Measurements from ENCODE around the gene TRPC6.

The TRPC6 gene

GRCh38 chr11:101553891-101554292, 29.9 kb downstream of the TRPC6 start:
- H3K4me3 ChIP-seq (ENCODE audit: severe bottlenecking), result no peak overlapping the region
- no peak for TF ChIP-seq CTCF (IDR thresholded peaks at IDR 0.05; ENCODE audit: poor library complexity, severe bottlenecking)
- no peak for DNase-seq (ENCODE audit: low spot score)
- no peak overlapping the region for H3K27ac ChIP-seq (ENCODE audit: poor library complexity, severe bottlenecking)
- H3K4me1 ChIP-seq (ENCODE audit: insufficient read depth, poor library complexity, severe bottlenecking), result no peaks in the 10 kb centered on the region
- no peaks in the 10 kb centered on the region for H3K36me3 ChIP-seq (ENCODE audit: low read depth)
- no peaks in the 10 kb centered on the region for H3K9me3 ChIP-seq (ENCODE audit: severe bottlenecking)
- H3K27me3 ChIP-seq (ENCODE audit: insufficient read depth, poor library complexity, severe bottlenecking), result no peaks in the 10 kb centered on the region
- no peak for ATAC-seq (ENCODE audit: low read depth)

- H3K4me1 ChIP-seq (ENCODE audit: insufficient read depth, poor library complexity, severe bottlenecking), result no peaks in the 10 kb centered on the region
- H3K9me3 ChIP-seq (ENCODE audit: severe bottlenecking), result no peaks in the 10 kb centered on the region
- no peak overlapping the region for H3K4me3 ChIP-seq (ENCODE audit: severe bottlenecking)
- ATAC-seq (ENCODE audit: low read depth) (no peak), DNase-seq (ENCODE audit: low spot score) (no peak)
- no peaks in the 10 kb centered on the region for H3K27me3 ChIP-seq (ENCODE audit: insufficient read depth, poor library complexity, severe bottlenecking)
- no peaks in the 10 kb centered on the region for H3K36me3 ChIP-seq (ENCODE audit: low read depth)
- no peak for TF ChIP-seq CTCF (IDR thresholded peaks at IDR 0.05; ENCODE audit: poor library complexity, severe bottlenecking)
- no peak overlapping the region for H3K27ac ChIP-seq (ENCODE audit: poor library complexity, severe bottlenecking)
Observed at GRCh38 chr11:101552888-101553287, 30.9 kb downstream of the TRPC6 start.

GRCh38 chr11:101528541-101528940, 55.3 kb downstream of the TRPC6 start:
- ATAC-seq (ENCODE audit: low read depth) (no peak), DNase-seq (ENCODE audit: low spot score) (no peak)
- no peak overlapping the region for H3K27ac ChIP-seq (ENCODE audit: poor library complexity, severe bottlenecking)
- no peaks in the 10 kb centered on the region for H3K4me1 ChIP-seq (ENCODE audit: insufficient read depth, poor library complexity, severe bottlenecking)
- H3K27me3 ChIP-seq (ENCODE audit: insufficient read depth, poor library complexity, severe bottlenecking), result no peaks in the 10 kb centered on the region
- TF ChIP-seq CTCF (IDR thresholded peaks at IDR 0.05; ENCODE audit: poor library complexity, severe bottlenecking), result no peak
- H3K9me3 ChIP-seq (ENCODE audit: severe bottlenecking), result no peaks in the 10 kb centered on the region
- H3K4me3 ChIP-seq (ENCODE audit: severe bottlenecking), result no peak overlapping the region
- H3K36me3 ChIP-seq (ENCODE audit: low read depth), result no peaks in the 10 kb centered on the region

GRCh38 chr11:101523634-101524260, 60.1 kb downstream of the TRPC6 start:
- Histone ChIP-seq H3K4me1 (ENCODE audit: insufficient read depth, poor library complexity, severe bottlenecking) (no peaks in the 10 kb centered on the region), H3K27me3 (ENCODE audit: insufficient read depth, poor library complexity, severe bottlenecking) (no peaks in the 10 kb centered on the region), H3K4me3 (ENCODE audit: severe bottlenecking) (no peak overlapping the region), H3K27ac (ENCODE audit: poor library complexity, severe bottlenecking) (no peak overlapping the region), H3K9me3 (ENCODE audit: severe bottlenecking) (no peaks in the 10 kb centered on the region), H3K36me3 (ENCODE audit: low read depth) (no peaks in the 10 kb centered on the region)
- no peak for TF ChIP-seq CTCF (IDR thresholded peaks at IDR 0.05; ENCODE audit: poor library complexity, severe bottlenecking)
- DNase-seq (ENCODE audit: low spot score) (no peak), ATAC-seq (ENCODE audit: low read depth) (no peak)

- Histone ChIP-seq H3K4me3 (ENCODE audit: severe bottlenecking) (no peak overlapping the region), H3K9me3 (ENCODE audit: severe bottlenecking) (no peaks in the 10 kb centered on the region), H3K27me3 (ENCODE audit: insufficient read depth, poor library complexity, severe bottlenecking) (no peaks in the 10 kb centered on the region), H3K4me1 (ENCODE audit: insufficient read depth, poor library complexity, severe bottlenecking) (no peaks in the 10 kb centered on the region), H3K27ac (ENCODE audit: poor library complexity, severe bottlenecking) (no peak overlapping the region), H3K36me3 (ENCODE audit: low read depth) (no peaks in the 10 kb centered on the region)
- DNase-seq (ENCODE audit: low spot score), result no peak
- ATAC-seq (ENCODE audit: low read depth), result no peak
- no peak for TF ChIP-seq CTCF (IDR thresholded peaks at IDR 0.05; ENCODE audit: poor library complexity, severe bottlenecking)
Observed at GRCh38 chr11:101523193-101523592, 60.6 kb downstream of the TRPC6 start.
